ENCODE results near the gene FBL. TPM values are rescaled to one million over a fixed set of nuclear protein-coding genes. Genes with fewer than 3 reads are reported as not detected.

FBL gene
- total RNA-seq, 1 donor from 2014 or later = 135 TPM

- no peaks in the 10 kb centered on the region for H3K36me3 Mint-ChIP-seq (ENCODE audit: low read depth, unreplicated experiment)
- Histone ChIP-seq H3K27me3 (ENCODE audit: insufficient read depth, low read length) (no peaks in the 10 kb centered on the region), H2AFZ (ENCODE audit: low read depth, low read length) (no peak overlapping the region), H4K20me1 (ENCODE audit: insufficient read depth, low read length) (no peaks in the 10 kb centered on the region), H3K4me1 (ENCODE audit: insufficient read depth, low read length) (no peaks in the 10 kb centered on the region), H3K4me2 (ENCODE audit: low read length) (no peak overlapping the region), H3K36me3 (ENCODE audit: insufficient read depth, low read length) (no peaks in the 10 kb centered on the region), H3K79me2 (ENCODE audit: insufficient read depth, low read length) (no peaks in the 10 kb centered on the region), H3K9ac (ENCODE audit: low read length) (no peak overlapping the region), H3K9me3 (ENCODE audit: insufficient read depth, low read depth, low read length) (no peaks in the 10 kb centered on the region), H3K27ac (ENCODE audit: low read depth, low read length) (no peak overlapping the region), H3K4me3 (ENCODE audit: insufficient read depth, low read depth, low read length) (no peak overlapping the region)
- FAIRE-seq (no peak), DNase-seq (ENCODE audit: low read depth) (no peak)
- peaks cover 20% of the 10 kb centered on the region for H3K27me3 Mint-ChIP-seq (ENCODE audit: low read depth, unreplicated experiment)
- no peak overlapping the region for H3K27ac Mint-ChIP-seq (ENCODE audit: unreplicated experiment)
- no peaks in the 10 kb centered on the region for H3K4me1 Mint-ChIP-seq (ENCODE audit: low read depth, unreplicated experiment)
- H3K4me3 Mint-ChIP-seq (ENCODE audit: unreplicated experiment) = no peak overlapping the region
- peaks cover 3% of the 10 kb centered on the region for H3K9me3 Mint-ChIP-seq (ENCODE audit: unreplicated experiment)
- TF ChIP-seq CTCF (IDR thresholded peaks at IDR 0.05; ENCODE audit: insufficient read depth, low read depth, low read length) (no peak), EZH2 (IDR thresholded peaks at IDR 0.05; ENCODE audit: insufficient read depth, low read length) (no peak)
Observed at GRCh38 chr19:39870171-39870971, 24.2 kb upstream of the FBL start.

GRCh38 chr19:39867952-39868351 is 21.8 kb upstream of the FBL start:
- no peaks in the 10 kb centered on the region for H3K79me2 ChIP-seq (ENCODE audit: insufficient read depth, low read length)
- no peak overlapping the region for H2AFZ ChIP-seq (ENCODE audit: low read depth, low read length)
- DNase-seq (ENCODE audit: low read depth) = no peak
- H3K36me3 ChIP-seq (ENCODE audit: insufficient read depth, low read length) = no peaks in the 10 kb centered on the region
- H3K27me3 ChIP-seq (ENCODE audit: insufficient read depth, low read length) = no peaks in the 10 kb centered on the region
- H3K9me3 ChIP-seq (ENCODE audit: insufficient read depth, low read depth, low read length) = no peaks in the 10 kb centered on the region
- no peak for FAIRE-seq
- no peaks in the 10 kb centered on the region for H3K4me1 Mint-ChIP-seq (ENCODE audit: low read depth, unreplicated experiment)
- no peak overlapping the region for H3K27ac ChIP-seq (ENCODE audit: low read depth, low read length)
- peaks cover 34% of the 10 kb centered on the region for H3K27me3 Mint-ChIP-seq (ENCODE audit: low read depth, unreplicated experiment)
- no peak overlapping the region for H3K9ac ChIP-seq (ENCODE audit: low read length)
- H3K9me3 Mint-ChIP-seq (ENCODE audit: unreplicated experiment) = peaks cover 3% of the 10 kb centered on the region
- no peak overlapping the region for H3K4me2 ChIP-seq (ENCODE audit: low read length)
- H3K36me3 Mint-ChIP-seq (ENCODE audit: low read depth, unreplicated experiment) = no peaks in the 10 kb centered on the region
- no peak overlapping the region for H3K4me3 Mint-ChIP-seq (ENCODE audit: unreplicated experiment)
- no peak overlapping the region for H3K27ac Mint-ChIP-seq (ENCODE audit: unreplicated experiment)
- no peaks in the 10 kb centered on the region for H4K20me1 ChIP-seq (ENCODE audit: insufficient read depth, low read length)
- H3K4me1 ChIP-seq (ENCODE audit: insufficient read depth, low read length) = no peaks in the 10 kb centered on the region
- TF ChIP-seq CTCF (IDR thresholded peaks at IDR 0.05; ENCODE audit: insufficient read depth, low read depth, low read length) (no peak), EZH2 (IDR thresholded peaks at IDR 0.05; ENCODE audit: insufficient read depth, low read length) (no peak)
- no peak overlapping the region for H3K4me3 ChIP-seq (ENCODE audit: insufficient read depth, low read depth, low read length)

- Histone ChIP-seq H2AFZ (ENCODE audit: low read depth, low read length) (no peak overlapping the region), H3K4me3 (ENCODE audit: insufficient read depth, low read depth, low read length) (no peak overlapping the region), H3K27me3 (ENCODE audit: insufficient read depth, low read length) (no peaks in the 10 kb centered on the region), H3K4me2 (ENCODE audit: low read length) (no peak overlapping the region), H3K9me3 (ENCODE audit: insufficient read depth, low read depth, low read length) (no peaks in the 10 kb centered on the region), H3K27ac (ENCODE audit: low read depth, low read length) (no peak overlapping the region), H3K36me3 (ENCODE audit: insufficient read depth, low read length) (no peaks in the 10 kb centered on the region), H4K20me1 (ENCODE audit: insufficient read depth, low read length) (no peaks in the 10 kb centered on the region), H3K79me2 (ENCODE audit: insufficient read depth, low read length) (no peaks in the 10 kb centered on the region), H3K4me1 (ENCODE audit: insufficient read depth, low read length) (no peaks in the 10 kb centered on the region), H3K9ac (ENCODE audit: low read length) (no peak overlapping the region)
- Mint-ChIP-seq H3K4me3 (ENCODE audit: unreplicated experiment) (no peak overlapping the region), H3K27me3 (ENCODE audit: low read depth, unreplicated experiment) (peaks cover 32% of the 10 kb centered on the region), H3K36me3 (ENCODE audit: low read depth, unreplicated experiment) (no peaks in the 10 kb centered on the region), H3K27ac (ENCODE audit: unreplicated experiment) (no peak overlapping the region), H3K9me3 (ENCODE audit: unreplicated experiment) (peaks cover 3% of the 10 kb centered on the region), H3K4me1 (ENCODE audit: low read depth, unreplicated experiment) (no peaks in the 10 kb centered on the region)
- FAIRE-seq (no peak), DNase-seq (ENCODE audit: low read depth) (no peak)
- no peak for TF ChIP-seq EZH2 (IDR thresholded peaks at IDR 0.05; ENCODE audit: insufficient read depth, low read length)
- no peak for TF ChIP-seq CTCF (IDR thresholded peaks at IDR 0.05; ENCODE audit: insufficient read depth, low read depth, low read length)
Observed at GRCh38 chr19:39867133-39867532, 21.0 kb upstream of the FBL start.

Data from astrocyte (in vitro differentiated cells and primary cell).